HepG2 (cell line): Measurements from ENCODE around the gene CXCR5. TPM values are rescaled to one million over a fixed set of nuclear protein-coding genes. Genes with fewer than 3 reads are reported as not detected.

Source experiments
- ATRX ChIP-seq: sonication (generic); formaldehyde crosslinking; IDR thresholded peaks from 2 replicates; pipeline ENCODE4 v1.4.0; 2020; ENCODE audit warnings: missing genetic modification reagents, borderline replicate concordance
- EHMT2 ChIP-seq: fragments of 200-600 bp; sonication (generic); IDR thresholded peaks from 2 replicates; pipeline ENCODE4 v1.7.0; 2017; ENCODE audit warnings: antibody characterized with exemption, low read depth, low read length, borderline replicate concordance
- ELF1 ChIP-seq: sonication (generic); formaldehyde crosslinking; IDR thresholded peaks from 2 replicates; pipeline ENCODE4 v1.4.0; 2020; ENCODE audit warnings: missing genetic modification reagents
- GTF3A ChIP-seq: sonication (generic); formaldehyde crosslinking; conservative IDR thresholded peaks from 2 replicates; pipeline ENCODE4 v1.4.0; 2020; ENCODE audit warnings: mild to moderate bottlenecking, missing genetic modification reagents
- HDAC6 ChIP-seq: fragments of 200-600 bp; sonication (generic); IDR thresholded peaks from 2 replicates; pipeline ENCODE4 v1.7.0; 2017; ENCODE audit warnings: mild to moderate bottlenecking, antibody characterized with exemption, low read length, low read depth
- HES4 ChIP-seq: sonication (generic); formaldehyde crosslinking; IDR thresholded peaks from 2 replicates; pipeline ENCODE4 v1.9.0; 2021; ENCODE audit warnings: mild to moderate bottlenecking, missing genetic modification reagents, borderline replicate concordance
- HHEX ChIP-seq: IDR thresholded peaks from 2 replicates; pipeline ENCODE4 v1.6.1; 2016; ENCODE audit warnings: control low read depth
- KDM5A ChIP-seq: fragments of 200-600 bp; sonication (generic); IDR thresholded peaks from 2 replicates; pipeline ENCODE4 v1.7.0; 2018; ENCODE audit warnings: antibody characterized with exemption, mild to moderate bottlenecking, low read length, borderline replicate concordance
- LCORL ChIP-seq, 2 experiments: fragments of 450-650 bp in 1 of 2; sonication (generic) in 1 of 2; formaldehyde crosslinking in 1 of 2; IDR thresholded peaks; 2 replicates each; pipeline versions ENCODE4 v1.5.0 to v1.6.1; 2017 to 2020; ENCODE audit warnings: antibody characterized with exemption in 1 of 2, missing genetic modification reagents in 1 of 2
- ONECUT2 ChIP-seq: sonication (generic); formaldehyde crosslinking; IDR thresholded peaks from 2 replicates; pipeline ENCODE4 v1.4.0; 2020; ENCODE audit warnings: missing genetic modification reagents
- REL ChIP-seq: sonication (generic); formaldehyde crosslinking; conservative IDR thresholded peaks from 2 replicates; pipeline ENCODE4 v1.8.0; 2022; ENCODE audit warnings: mild to moderate bottlenecking, missing genetic modification reagents, moderate library complexity
- RELA ChIP-seq: sonication (generic); formaldehyde crosslinking; IDR thresholded peaks from 2 replicates; pipeline ENCODE4 v1.4.0; 2020; ENCODE audit warnings: missing genetic modification reagents
- REXO4 ChIP-seq: sonication (generic); formaldehyde crosslinking; IDR thresholded peaks from 2 replicates; pipeline ENCODE4 v1.8.0; 2022; ENCODE audit warnings: missing genetic modification reagents, mild to moderate bottlenecking, borderline replicate concordance
- RNF2 ChIP-seq: fragments of 450-650 bp; conservative IDR thresholded peaks from 2 replicates; pipeline ENCODE4 v1.6.1; 2016; ENCODE audit warnings: low read depth
- SIX1 ChIP-seq: sonication (generic); formaldehyde crosslinking; IDR thresholded peaks from 2 replicates; pipeline ENCODE4 v1.4.0; 2020; ENCODE audit warnings: missing genetic modification reagents, borderline replicate concordance
- SIX4 ChIP-seq: sonication (generic); formaldehyde crosslinking; IDR thresholded peaks from 2 replicates; pipeline ENCODE4 v1.4.0; 2020; ENCODE audit warnings: missing genetic modification reagents
- SOX6 ChIP-seq, 2 experiments: fragments of 450-650 bp in 1 of 2; sonication (generic) in 1 of 2; formaldehyde crosslinking in 1 of 2; IDR thresholded peaks; 2 replicates each; pipeline versions ENCODE4 v1.4.0 to v1.6.1; 2017 to 2020; ENCODE audit warnings: antibody characterized with exemption in 1 of 2, mild to moderate bottlenecking in 1 of 2, missing genetic modification reagents in 1 of 2
- SP1 ChIP-seq, 2 experiments: fragments of 450-650 bp in 1 of 2; sonication (generic) in 1 of 2; formaldehyde crosslinking in 1 of 2; IDR thresholded peaks; 2 replicates each; pipeline versions ENCODE4 v1.4.0 to v1.6.1; 2016 to 2020; ENCODE audit warnings: missing genetic modification reagents in 1 of 2
- STAT5B ChIP-seq: sonication (generic); formaldehyde crosslinking; IDR thresholded peaks from 2 replicates; pipeline ENCODE4 v1.4.0; 2020; ENCODE audit warnings: missing genetic modification reagents
- TCF7L2 ChIP-seq: IDR thresholded peaks from 2 replicates; pipeline ENCODE4 v1.6.1; 2011; ENCODE audit warnings: mild to moderate bottlenecking, low read depth, low read length, moderate library complexity
- WIZ ChIP-seq: sonication (generic); formaldehyde crosslinking; IDR thresholded peaks from 2 replicates; pipeline ENCODE4 v1.5.1; 2020; ENCODE audit warnings: mild to moderate bottlenecking, missing genetic modification reagents
- ZKSCAN1 ChIP-seq: fragments of 150-350 bp; IDR thresholded peaks from 2 replicates; pipeline ENCODE4 v1.6.1; 2014; ENCODE audit warnings: low read length
- ZNF282 ChIP-seq: fragments of 450-650 bp; IDR thresholded peaks from 2 replicates; pipeline ENCODE4 v1.6.1; 2018; ENCODE audit not compliant: partially characterized antibody
- ZNF713 ChIP-seq: sonication (generic); formaldehyde crosslinking; IDR thresholded peaks from 2 replicates; pipeline ENCODE4 v1.4.0; 2020; ENCODE audit warnings: mild to moderate bottlenecking, missing genetic modification reagents
- ZNF724P ChIP-seq: sonication (generic); formaldehyde crosslinking; IDR thresholded peaks from 2 replicates; pipeline ENCODE4 v1.8.0; 2022; ENCODE audit warnings: missing genetic modification reagents, borderline replicate concordance
- ZNF746 ChIP-seq: sonication (generic); formaldehyde crosslinking; IDR thresholded peaks from 2 replicates; pipeline ENCODE4 v1.8.0; 2022; ENCODE audit warnings: mild to moderate bottlenecking, missing genetic modification reagents
- polyA plus RNA-seq, 8 experiments: library from polyadenylated mRNA; depleted of rRNA in 3 of 8; stranded (reverse) in 7 of 8; unstranded in 1 of 8; fragments of >200 nt; fragmentation: Illumina TruSeq in 4 of 8; extraction: Trizol in 4 of 8; gene quantifications; 2 replicates each; pipeline versions ENCODE4 v1.2.1 to v1.2.3, GENCODE V29; 2011 to 2016; ENCODE audit warnings: low read depth in 4 of 8, missing spikeins in 1 of 8, mixed read lengths in 1 of 8; ENCODE audit not compliant: insufficient read depth in 1 of 8
- total RNA-seq, 5 experiments: library from RNA; depleted of rRNA; stranded (reverse); fragments of >200 nt; fragmentation: Illumina TruSeq; extraction: Trizol; gene quantifications; 2 replicates each; pipeline ENCODE4 v1.2.3, GENCODE V29; 2016; ENCODE audit warnings: low read depth in 1 of 5
- TF ChIP-seq, protein P1 (sequence below): sonication (generic); formaldehyde crosslinking; IDR thresholded peaks from 2 replicates; pipeline ENCODE4 v1.5.1; 2020; ENCODE audit warnings: missing genetic modification reagents, mild to moderate bottlenecking, borderline replicate concordance
- TF ChIP-seq, protein P2 (sequence below): sonication (generic); formaldehyde crosslinking; IDR thresholded peaks from 2 replicates; pipeline ENCODE4; 2020; ENCODE audit warnings: missing genetic modification reagents, mild to moderate bottlenecking, borderline replicate concordance

The CXCR5 gene
- total and polyA plus RNA-seq, 2 of the 13 experiments (the other 11 are each of a cell fraction or from before 2014, with no cell fraction given): not detected

DNA sequence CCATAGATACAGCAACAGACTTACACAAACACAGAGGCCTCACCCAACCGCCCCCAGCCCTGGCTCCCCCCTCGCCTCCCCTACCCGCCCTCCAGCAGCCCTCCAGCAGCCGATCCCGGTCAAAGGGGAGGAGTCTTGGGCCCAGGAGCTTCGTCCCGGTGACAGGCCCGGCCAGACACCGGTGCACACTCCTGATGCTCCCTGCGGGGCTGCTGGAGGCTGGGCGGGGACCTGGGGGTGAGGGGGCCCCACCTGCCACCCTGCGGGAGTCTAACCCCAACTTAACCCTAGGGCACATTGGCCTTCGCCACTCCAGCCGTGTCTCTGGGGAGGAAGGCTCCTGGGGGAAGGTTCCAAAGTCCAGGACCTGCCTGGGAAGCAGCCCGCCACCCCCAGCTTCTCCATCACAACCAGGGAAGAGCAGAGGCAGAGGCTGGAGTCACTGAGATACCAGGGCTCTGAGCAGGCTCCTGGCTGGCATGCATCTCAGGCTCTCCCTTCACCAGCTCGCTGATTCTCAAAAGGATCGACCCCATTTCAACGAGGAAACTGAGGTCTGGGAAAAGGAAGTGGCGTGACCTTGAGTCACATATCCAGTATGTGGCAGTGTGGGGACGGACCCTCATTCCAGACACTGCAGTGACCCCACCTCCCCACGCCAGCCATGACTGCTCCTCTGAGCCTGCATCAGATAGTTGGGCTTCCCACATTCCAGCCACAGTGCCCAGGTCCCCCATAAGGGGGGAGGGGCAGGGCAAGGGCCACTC is 27.6 kb downstream of the CXCR5 start (continued):
- no peak for TF ChIP-seq ZNF713
- no peak for TF ChIP-seq SIX4 (CRISPR knock-in tag)
- no peak for TF ChIP-seq STAT5B (CRISPR knock-in tag)
- TF ChIP-seq RNF2: no peak
- no peak for TF ChIP-seq SOX6 (IDR thresholded peaks at IDR 0.05)
- peak; percentile 33; the same call in 1 of the 2 replicates for TF ChIP-seq SOX6 (CRISPR knock-in tag; IDR thresholded peaks at IDR 0.05)
- no peak for TF ChIP-seq EHMT2
- no peak for TF ChIP-seq HDAC6
- no peak; the same call in 1 of the 2 replicates for TF ChIP-seq REL (CRISPR knock-in tag)
- TF ChIP-seq WIZ (CRISPR knock-in tag): no peak
- no peak for TF ChIP-seq REXO4 (CRISPR knock-in tag)
- TF ChIP-seq, protein P1, sequence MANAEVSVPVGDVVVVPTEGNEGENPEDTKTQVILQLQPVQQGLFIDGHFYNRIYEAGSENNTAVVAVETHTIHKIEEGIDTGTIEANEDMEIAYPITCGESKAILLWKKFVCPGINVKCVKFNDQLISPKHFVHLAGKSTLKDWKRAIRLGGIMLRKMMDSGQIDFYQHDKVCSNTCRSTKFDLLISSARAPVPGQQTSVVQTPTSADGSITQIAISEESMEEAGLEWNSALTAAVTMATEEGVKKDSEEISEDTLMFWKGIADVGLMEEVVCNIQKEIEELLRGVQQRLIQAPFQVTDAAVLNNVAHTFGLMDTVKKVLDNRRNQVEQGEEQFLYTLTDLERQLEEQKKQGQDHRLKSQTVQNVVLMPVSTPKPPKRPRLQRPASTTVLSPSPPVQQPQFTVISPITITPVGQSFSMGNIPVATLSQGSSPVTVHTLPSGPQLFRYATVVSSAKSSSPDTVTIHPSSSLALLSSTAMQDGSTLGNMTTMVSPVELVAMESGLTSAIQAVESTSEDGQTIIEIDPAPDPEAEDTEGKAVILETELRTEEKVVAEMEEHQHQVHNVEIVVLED: no peak
- no peak for TF ChIP-seq SP1 (IDR thresholded peaks at IDR 0.05)
- peak; percentile 27; the same call in 1 of the 2 replicates for TF ChIP-seq SP1 (CRISPR knock-in tag; IDR thresholded peaks at IDR 0.05)
- TF ChIP-seq ZNF746 (CRISPR knock-in tag): peak; percentile 30; the same call in 1 of the 2 replicates
- TF ChIP-seq ZNF282: no peak
- no peak for TF ChIP-seq ONECUT2 (CRISPR knock-in tag)
- TF ChIP-seq LCORL (IDR thresholded peaks at IDR 0.05): no peak
- TF ChIP-seq LCORL (CRISPR knock-in tag; IDR thresholded peaks at IDR 0.05): peak; percentile 77
- no peak for TF ChIP-seq KDM5A
- no peak for TF ChIP-seq TCF7L2
- TF ChIP-seq, protein P2, sequence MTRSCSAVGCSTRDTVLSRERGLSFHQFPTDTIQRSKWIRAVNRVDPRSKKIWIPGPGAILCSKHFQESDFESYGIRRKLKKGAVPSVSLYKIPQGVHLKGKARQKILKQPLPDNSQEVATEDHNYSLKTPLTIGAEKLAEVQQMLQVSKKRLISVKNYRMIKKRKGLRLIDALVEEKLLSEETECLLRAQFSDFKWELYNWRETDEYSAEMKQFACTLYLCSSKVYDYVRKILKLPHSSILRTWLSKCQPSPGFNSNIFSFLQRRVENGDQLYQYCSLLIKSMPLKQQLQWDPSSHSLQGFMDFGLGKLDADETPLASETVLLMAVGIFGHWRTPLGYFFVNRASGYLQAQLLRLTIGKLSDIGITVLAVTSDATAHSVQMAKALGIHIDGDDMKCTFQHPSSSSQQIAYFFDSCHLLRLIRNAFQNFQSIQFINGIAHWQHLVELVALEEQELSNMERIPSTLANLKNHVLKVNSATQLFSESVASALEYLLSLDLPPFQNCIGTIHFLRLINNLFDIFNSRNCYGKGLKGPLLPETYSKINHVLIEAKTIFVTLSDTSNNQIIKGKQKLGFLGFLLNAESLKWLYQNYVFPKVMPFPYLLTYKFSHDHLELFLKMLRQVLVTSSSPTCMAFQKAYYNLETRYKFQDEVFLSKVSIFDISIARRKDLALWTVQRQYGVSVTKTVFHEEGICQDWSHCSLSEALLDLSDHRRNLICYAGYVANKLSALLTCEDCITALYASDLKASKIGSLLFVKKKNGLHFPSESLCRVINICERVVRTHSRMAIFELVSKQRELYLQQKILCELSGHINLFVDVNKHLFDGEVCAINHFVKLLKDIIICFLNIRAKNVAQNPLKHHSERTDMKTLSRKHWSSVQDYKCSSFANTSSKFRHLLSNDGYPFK (CRISPR knock-in tag): no peak
- no peak for TF ChIP-seq ZKSCAN1
- no peak for TF ChIP-seq SIX1
- no peak for TF ChIP-seq ATRX (CRISPR knock-in tag)
- no peak for TF ChIP-seq ELF1 (CRISPR knock-in tag)
- no peak for TF ChIP-seq ZNF724P (CRISPR knock-in tag)
- 0 out of 2 replicates have a peak, but pooled peaks have one; percentile 25 for TF ChIP-seq HES4 (CRISPR knock-in tag)
- no peak for TF ChIP-seq HHEX
- no peak for TF ChIP-seq RELA (CRISPR knock-in tag)
- no peak for TF ChIP-seq GTF3A
